BJ (cell line): ENCODE results near the gene PDPR. TPM values are rescaled to one million over a fixed set of nuclear protein-coding genes. Genes with fewer than 3 reads are reported as not detected.
A peak's percentile ranks its signal among the peaks of the same experiment; 100 is the strongest.
"Not testable (repeated sequence)": the region's sequence is repeated elsewhere in the genome, so short reads cannot be mapped to it uniquely, and the experiment has no call there.

Experiments used
- CTCF ChIA-PET: fragments of 350-600 bp; formaldehyde crosslinking; extraction: SDS; loops from one replicate; lab custom pipeline; 2021; ENCODE audit warnings: antibody characterized with exemption, inconsistent platforms; lab: Yijun Ruan, JAX
- POLR2A ChIA-PET: fragments of 300-600 bp; sonication (Branson Sonifier 250); formaldehyde crosslinking; extraction: SDS; loops from one replicate; lab custom pipeline; 2021; ENCODE audit warnings: antibody characterized with exemption; lab: Charles Lee
- DNase-seq: peaks from one replicate; pipeline ENCODE4 v3.0.0-alpha.2; 2011; ENCODE audit warnings: low read depth
- H3K27me3 ChIP-seq: 2 replicates; pipeline ENCODE4 v1.6.0; 2011; ENCODE audit warnings: low read length; ENCODE audit not compliant: control insufficient read depth, insufficient read depth
- H3K36me3 ChIP-seq: 2 replicates; pipeline ENCODE4 v1.5.1; 2011; ENCODE audit warnings: low read length; ENCODE audit not compliant: control insufficient read depth, insufficient read depth
- H3K4me3 ChIP-seq: 2 replicates; pipeline ENCODE4 v1.5.1; 2011; ENCODE audit warnings: low read depth, mild to moderate bottlenecking, control low read depth, low read length
- CTCF ChIP-seq: IDR thresholded peaks from 2 replicates; pipeline ENCODE4 v1.5.1; 2011; ENCODE audit warnings: low read depth, mild to moderate bottlenecking, control low read depth, inconsistent platforms, low read length, moderate library complexity; ENCODE audit not compliant: insufficient read depth
- polyA plus RNA-seq: library from polyadenylated mRNA; depleted of rRNA; stranded (reverse); fragments of >200 nt; gene quantifications from 2 replicates; pipeline ENCODE4 v1.2.3, GENCODE V29; 2011

PDPR gene
- polyA plus RNA-seq, 1 experiment = 32.0 TPM

- Histone ChIP-seq H3K27me3 (no peaks in the 10 kb centered on the region), H3K36me3 (peaks cover 31% of the 10 kb centered on the region), H3K4me3 (no peak overlapping the region)
- DNase-seq = no peak
- TF ChIP-seq CTCF = no peak
- POLR2A ChIA-PET = no interaction called here
- CTCF ChIA-PET = interaction anchor here (1.1 kb wide), 1 partner anchor 9 kb away, joined by 3 read pairs; no protein-coding TSS in a partner anchor
These were observed 47.2 kb downstream of the PDPR start for GRCh38 chr16:70161350-70161749.

GRCh38 chr16:70162041-70162451, 47.9 kb downstream of the PDPR start:
- CTCF ChIA-PET = interaction anchor here (1.1 kb wide), 1 partner anchor 10 kb away, joined by 3 read pairs; no protein-coding TSS in a partner anchor
- Histone ChIP-seq H3K36me3 (peaks cover 25% of the 10 kb centered on the region), H3K4me3 (no peak overlapping the region), H3K27me3 (no peaks in the 10 kb centered on the region)
- TF ChIP-seq CTCF = no peak
- peak; percentile 25 for DNase-seq
- POLR2A ChIA-PET = no interaction called here

- H3K27me3 ChIP-seq = no peaks in the 10 kb centered on the region
- ChIA-PET POLR2A (no interaction called here), CTCF (no interaction called here)
These were observed 49.5 kb downstream of the PDPR start for GRCh38 chr16:70163596-70163995.

GRCh38 chr16:70166688-70167087, 52.6 kb downstream of the PDPR start:
- DNase-seq, H3K4me3 ChIP-seq, H3K27me3 ChIP-seq, CTCF ChIA-PET, POLR2A ChIA-PET, H3K36me3 ChIP-seq: not testable (repeated sequence)

More at GRCh38 chr16:70163596-70163995, 49.5 kb downstream of the PDPR start:
- peaks cover 15% of the 10 kb centered on the region for H3K36me3 ChIP-seq
- DNase-seq = no peak
- TF ChIP-seq CTCF = no peak
- no peak overlapping the region for H3K4me3 ChIP-seq

- CTCF ChIA-PET, H3K27me3 ChIP-seq, DNase-seq, H3K4me3 ChIP-seq, POLR2A ChIA-PET, H3K36me3 ChIP-seq: not testable (repeated sequence)
These were observed 59.2 kb downstream of the PDPR start, which contains the start of gene CLEC18C for GRCh38 chr16:70173212-70173837. TSS of gene CLEC18C (plus strand) at chr16:70173787. CDS start at chr16:70174279, 492 bp downstream.

- DNase-seq, POLR2A ChIA-PET, H3K4me3 ChIP-seq, CTCF ChIA-PET, H3K27me3 ChIP-seq, H3K36me3 ChIP-seq: not testable (repeated sequence)
These were observed 59.8 kb downstream of the PDPR start for GRCh38 chr16:70173916-70174315.

GRCh38 chr16:70174387-70174932, 60.3 kb downstream of the PDPR start:
- H3K4me3 ChIP-seq, POLR2A ChIA-PET, H3K36me3 ChIP-seq, H3K27me3 ChIP-seq, CTCF ChIA-PET, DNase-seq: not testable (repeated sequence)

GRCh38 chr16:70187858-70188607, 73.9 kb downstream of the PDPR start:
- POLR2A ChIA-PET, DNase-seq, H3K36me3 ChIP-seq, H3K27me3 ChIP-seq, CTCF ChIA-PET: not testable (repeated sequence)
- H3K4me3 ChIP-seq = peak overlapping the region; percentile 25

GRCh38 chr16:70188608-70188915, 74.4 kb downstream of the PDPR start:
- POLR2A ChIA-PET, CTCF ChIA-PET: not testable (repeated sequence)

GRCh38 chr16:70190574-70190973, 76.4 kb downstream of the PDPR start:
- POLR2A ChIA-PET, H3K4me3 ChIP-seq, H3K36me3 ChIP-seq, CTCF ChIA-PET, DNase-seq, H3K27me3 ChIP-seq: not testable (repeated sequence)

More at GRCh38 chr16:70188608-70188915, 74.4 kb downstream of the PDPR start:
- H3K27me3 ChIP-seq, H3K36me3 ChIP-seq, DNase-seq: not testable (repeated sequence)
- peak overlapping the region; percentile 25 for H3K4me3 ChIP-seq
